Kidney (tissue), 14 donors: ENCODE results near the gene ELOVL6. TPM values are rescaled to one million over a fixed set of nuclear protein-coding genes. Genes with fewer than 3 reads are reported as not detected.

Experiments
- DNase-seq, 5 donors: peaks; one replicate each; pipeline ENCODE4 v3.0.0-alpha.2; 2013 to 2020
- FAIRE-seq: peaks from 2 replicates; lab custom pipeline; 2012; peaks lifted over from hg19 to GRCh38; lab: Jason Lieb, UNC
- H3K27ac ChIP-seq, 2 donors: one replicate each; pipeline ENCODE4 v1.7.0; 2013; ENCODE audit warnings: low read depth in 2 of 2, low read length in 2 of 2, inconsistent platforms in 1 of 2
- H3K27me3 ChIP-seq: one replicate; pipeline ENCODE4 v1.7.1; 2013; ENCODE audit warnings: low read length, inconsistent platforms; ENCODE audit not compliant: control insufficient read depth, insufficient read depth
- H3K36me3 ChIP-seq, 3 donors: one replicate each; pipeline versions ENCODE4 v1.7.0 to v1.7.1; 2013; ENCODE audit warnings: low read length in 3 of 3, control low read depth in 1 of 3, inconsistent platforms in 1 of 3; ENCODE audit not compliant: insufficient read depth in 3 of 3, control insufficient read depth in 2 of 3
- H3K4me1 ChIP-seq, 3 donors: one replicate each; pipeline versions ENCODE4 v1.7.0 to v1.7.1; 2013; ENCODE audit warnings: low read length in 3 of 3, inconsistent platforms in 1 of 3, low read depth in 1 of 3; ENCODE audit not compliant: control insufficient read depth in 2 of 3, insufficient read depth in 2 of 3
- H3K4me3 ChIP-seq, 3 donors: one replicate each; pipeline versions ENCODE4 v1.7.0 to v1.8.1; 2013; ENCODE audit warnings: low read length in 3 of 3, control low read depth in 1 of 3, inconsistent platforms in 1 of 3
- H3K9ac ChIP-seq, 3 donors: one replicate each; pipeline versions ENCODE4 v1.7.0 to v1.7.1; 2013; ENCODE audit warnings: low read length in 3 of 3, control low read depth in 1 of 3, inconsistent platforms in 1 of 3
- H3K9me3 ChIP-seq, 3 donors: one replicate each; pipeline versions ENCODE4 v1.7.0 to v1.7.1; 2013; ENCODE audit warnings: low read length in 3 of 3, control low read depth in 1 of 3, inconsistent platforms in 1 of 3; ENCODE audit not compliant: control insufficient read depth in 2 of 3, insufficient read depth in 1 of 3
- intact Hi-C: fragments of 100-400 bp; cut with DNase I; formaldehyde crosslinking; loops from one replicate; pipeline ENCODE4 v1.11.1; 2022
- polyA plus RNA-seq: library from polyadenylated mRNA; stranded (reverse); fragments of 350-450 nt; fragmentation: Illumina TruSeq; extraction: RNeasy Lipid Tissue Mini Kit (QIAGEN cat#74804); gene quantifications from one replicate; pipeline ENCODE4 v1.2.3, GENCODE V29; 2014; ENCODE audit warnings: low read depth, low replicate concordance; ENCODE audit not compliant: insufficient read depth
- total RNA-seq: library from RNA; stranded (reverse); fragmentation: NEBNext Ultra II Directional; extraction: Animal tissue kit (Norgen Biotek cat#: 25700); gene quantifications from one replicate; pipeline ENCODE4 v1.2.1, GENCODE V29; 2021
- TF ChIP-seq, protein P1 (sequence below): IDR thresholded peaks from 3 replicates; pipeline ENCODE4 v1.5.1; 2012; ENCODE audit warnings: mild to moderate bottlenecking, moderate library complexity, borderline replicate concordance; ENCODE audit not compliant: insufficient read depth; ENCODE audit errors: extremely low read depth
- donor health status: control.
- donor health status: control.
- donor health status: control.
- donor health status: control.
- donor health status: control.
- donor health status: DM: yes; HTN: yes; CAD: no.
- donor health status: Normal renal cell carcinoma (clear cell type).

Gene ELOVL6
- total and polyA plus RNA-seq, 2 donors from 2014 or later: 10.7 to 21.5 TPM

DNA sequence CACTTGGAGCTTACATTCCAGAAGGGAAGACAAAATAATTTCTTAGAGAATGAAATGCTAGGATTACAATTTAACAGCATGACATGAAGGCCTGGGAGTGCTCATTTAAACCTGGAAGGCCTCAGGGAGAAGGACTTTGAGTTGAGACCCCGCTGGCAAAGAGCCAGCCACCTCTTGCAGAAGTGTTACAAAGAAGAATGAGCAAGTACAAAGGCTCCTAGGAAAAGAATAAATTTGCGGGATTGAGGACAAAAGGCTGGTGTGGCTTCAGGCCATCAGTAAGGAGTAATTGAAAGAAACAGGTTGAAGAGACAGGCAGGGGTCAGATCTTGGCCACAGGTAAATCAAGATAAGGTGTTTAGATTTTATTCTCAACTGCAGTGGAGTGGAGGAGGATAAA, 3.1 kb upstream of the ELOVL6 start:
- TF ChIP-seq, protein P1, sequence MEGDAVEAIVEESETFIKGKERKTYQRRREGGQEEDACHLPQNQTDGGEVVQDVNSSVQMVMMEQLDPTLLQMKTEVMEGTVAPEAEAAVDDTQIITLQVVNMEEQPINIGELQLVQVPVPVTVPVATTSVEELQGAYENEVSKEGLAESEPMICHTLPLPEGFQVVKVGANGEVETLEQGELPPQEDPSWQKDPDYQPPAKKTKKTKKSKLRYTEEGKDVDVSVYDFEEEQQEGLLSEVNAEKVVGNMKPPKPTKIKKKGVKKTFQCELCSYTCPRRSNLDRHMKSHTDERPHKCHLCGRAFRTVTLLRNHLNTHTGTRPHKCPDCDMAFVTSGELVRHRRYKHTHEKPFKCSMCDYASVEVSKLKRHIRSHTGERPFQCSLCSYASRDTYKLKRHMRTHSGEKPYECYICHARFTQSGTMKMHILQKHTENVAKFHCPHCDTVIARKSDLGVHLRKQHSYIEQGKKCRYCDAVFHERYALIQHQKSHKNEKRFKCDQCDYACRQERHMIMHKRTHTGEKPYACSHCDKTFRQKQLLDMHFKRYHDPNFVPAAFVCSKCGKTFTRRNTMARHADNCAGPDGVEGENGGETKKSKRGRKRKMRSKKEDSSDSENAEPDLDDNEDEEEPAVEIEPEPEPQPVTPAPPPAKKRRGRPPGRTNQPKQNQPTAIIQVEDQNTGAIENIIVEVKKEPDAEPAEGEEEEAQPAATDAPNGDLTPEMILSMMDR: no peak
- Histone ChIP-seq H3K36me3 (no peaks in the 10 kb centered on the region), H3K27me3 (no peaks in the 10 kb centered on the region), H3K9me3 (no peaks in the 10 kb centered on the region), H3K4me1 (peaks cover 0 to 2% (median 0%) of the 10 kb centered on the region in 3 donors), H3K4me3 (no peak overlapping the region), H3K9ac (no peak overlapping the region), H3K27ac (no peak overlapping the region)
- FAIRE-seq (no peak), DNase-seq (peak in 3 of 5 donors; percentile 38 to 52 (median 51))
- intact Hi-C loops: loop anchor here (10.0 kb wide), 1 partner anchor 147 kb away; no protein-coding TSS in a partner anchor

DNA sequence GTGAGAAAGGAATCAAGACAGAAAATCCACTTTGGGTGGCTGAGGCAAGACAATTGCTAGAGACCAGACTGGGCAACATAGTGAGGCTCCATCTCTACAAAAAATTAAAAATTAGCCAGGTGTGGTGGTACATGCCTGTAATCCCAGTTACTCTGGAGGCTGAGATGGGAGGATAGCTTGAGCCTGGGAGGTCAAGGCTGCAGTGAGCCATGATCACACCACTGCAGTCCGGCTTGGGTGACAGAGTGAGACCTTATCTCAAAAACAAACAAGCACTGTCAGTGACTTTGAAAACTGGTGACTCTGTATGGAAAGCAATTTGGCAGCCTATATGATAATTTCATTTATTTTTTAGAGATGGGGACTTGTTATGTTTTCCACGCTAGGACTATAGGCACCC, 2.3 kb upstream of the ELOVL6 start:
- TF ChIP-seq, protein P1: no peak
- FAIRE-seq: no peak
- intact Hi-C loops: loop anchor here (10.0 kb wide), 1 partner anchor 146 kb away; no protein-coding TSS in a partner anchor
- no peak overlapping the region for H3K4me3 ChIP-seq
- H3K36me3 ChIP-seq: no peaks in the 10 kb centered on the region
- H3K9me3 ChIP-seq: no peaks in the 10 kb centered on the region
- no peak overlapping the region for H3K27ac ChIP-seq
- H3K4me1 ChIP-seq: peaks cover 0 to 6% (median under 1%) of the 10 kb centered on the region in 3 donors
- DNase-seq: no peak
- no peak overlapping the region for H3K9ac ChIP-seq
- H3K27me3 ChIP-seq: no peaks in the 10 kb centered on the region

GRCh38 chr4:110198049-110198434, 373 bp downstream of the ELOVL6 start:
- peak overlapping the region; percentile 53 to 92 (median 65) for H3K9ac ChIP-seq
- H3K4me3 ChIP-seq: peak overlapping the region; percentile 81 to 92 (median 92)
- H3K4me1 ChIP-seq: peaks cover 0 to 15% (median 10%) of the 10 kb centered on the region in 3 donors
- no peaks in the 10 kb centered on the region for H3K27me3 ChIP-seq
- no peaks in the 10 kb centered on the region for H3K36me3 ChIP-seq
- peak overlapping the region; percentile 34 to 83 for H3K27ac ChIP-seq
- TF ChIP-seq, protein P1: no peak
- intact Hi-C loops: no loop called here
- peak in 3 of 5 donors; percentile 59 to 65 (median 65) for DNase-seq
- no peaks in the 10 kb centered on the region for H3K9me3 ChIP-seq
- no peak for FAIRE-seq
